Kidney epithelial cell (primary cell): ENCODE data around the gene HOXC9. TPM values are rescaled to one million over a fixed set of nuclear protein-coding genes. Genes with fewer than 3 reads are reported as not detected.

Source experiments
- DNase-seq: peaks from one replicate; pipeline ENCODE4 v3.0.0-alpha.2; 2010; ENCODE audit warnings: low read depth
- H3K27me3 ChIP-seq: 2 replicates; pipeline ENCODE4 v1.6.0; 2011; ENCODE audit warnings: low read length; ENCODE audit not compliant: control insufficient read depth, insufficient read depth
- H3K36me3 ChIP-seq: 2 replicates; pipeline ENCODE4 v1.5.1; 2011; ENCODE audit warnings: low read length; ENCODE audit not compliant: control insufficient read depth, insufficient read depth
- H3K4me3 ChIP-seq: 2 replicates; pipeline ENCODE4 v1.5.1; 2011; ENCODE audit warnings: low read depth, mild to moderate bottlenecking, control low read depth, low read length
- total RNA-seq: library from RNA; depleted of rRNA; stranded (reverse); fragments of >200 nt; gene quantifications from 2 replicates; pipeline ENCODE4 v1.2.3, GENCODE V29; 2015
- TF ChIP-seq, protein P1 (sequence below): IDR thresholded peaks from 2 replicates; pipeline ENCODE4 v1.5.1; 2011; ENCODE audit warnings: mild to moderate bottlenecking, moderate library complexity, low read length, control low read depth, inconsistent platforms; ENCODE audit not compliant: insufficient read depth, poor library complexity, severe bottlenecking

HOXC9 gene
- total RNA-seq, 1 donor from 2014 or later = 12.3 TPM

- Histone ChIP-seq H3K4me3 (no peak overlapping the region), H3K27me3 (peaks cover 99% of the 10 kb centered on the region), H3K36me3 (no peaks in the 10 kb centered on the region)
- no peak for DNase-seq
- TF ChIP-seq, protein P1, sequence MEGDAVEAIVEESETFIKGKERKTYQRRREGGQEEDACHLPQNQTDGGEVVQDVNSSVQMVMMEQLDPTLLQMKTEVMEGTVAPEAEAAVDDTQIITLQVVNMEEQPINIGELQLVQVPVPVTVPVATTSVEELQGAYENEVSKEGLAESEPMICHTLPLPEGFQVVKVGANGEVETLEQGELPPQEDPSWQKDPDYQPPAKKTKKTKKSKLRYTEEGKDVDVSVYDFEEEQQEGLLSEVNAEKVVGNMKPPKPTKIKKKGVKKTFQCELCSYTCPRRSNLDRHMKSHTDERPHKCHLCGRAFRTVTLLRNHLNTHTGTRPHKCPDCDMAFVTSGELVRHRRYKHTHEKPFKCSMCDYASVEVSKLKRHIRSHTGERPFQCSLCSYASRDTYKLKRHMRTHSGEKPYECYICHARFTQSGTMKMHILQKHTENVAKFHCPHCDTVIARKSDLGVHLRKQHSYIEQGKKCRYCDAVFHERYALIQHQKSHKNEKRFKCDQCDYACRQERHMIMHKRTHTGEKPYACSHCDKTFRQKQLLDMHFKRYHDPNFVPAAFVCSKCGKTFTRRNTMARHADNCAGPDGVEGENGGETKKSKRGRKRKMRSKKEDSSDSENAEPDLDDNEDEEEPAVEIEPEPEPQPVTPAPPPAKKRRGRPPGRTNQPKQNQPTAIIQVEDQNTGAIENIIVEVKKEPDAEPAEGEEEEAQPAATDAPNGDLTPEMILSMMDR = no peak
These were observed 46.9 kb upstream of the HOXC9 start for GRCh38 chr12:53952871-53953734.

- H3K4me3 ChIP-seq = no peak overlapping the region
- TF ChIP-seq, protein P1 = no peak
- H3K27me3 ChIP-seq = peaks cover 99% of the 10 kb centered on the region
- H3K36me3 ChIP-seq = no peaks in the 10 kb centered on the region
- no peak for DNase-seq
These were observed 45.9 kb upstream of the HOXC9 start for GRCh38 chr12:53953831-53954693.

DNA sequence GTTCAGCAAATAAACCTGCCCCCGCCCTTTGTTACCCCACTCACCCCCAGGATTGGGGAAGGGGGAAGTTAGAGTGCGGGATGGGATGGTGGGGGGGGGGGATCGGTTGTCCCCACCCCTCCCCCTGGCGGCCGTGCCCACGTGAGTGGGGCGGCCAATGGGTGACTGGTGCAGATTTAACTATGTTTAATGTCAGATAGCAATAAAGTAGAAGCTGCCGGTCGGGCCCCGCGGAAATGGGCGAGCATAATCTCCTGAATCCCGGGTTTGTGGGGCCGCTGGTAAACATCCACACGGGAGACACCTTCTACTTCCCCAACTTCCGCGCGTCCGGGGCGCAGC, 45.3 kb upstream of the HOXC9 start, which contains the start of gene HOXC12:
HOXC12 (plus strand) TSS at position 210 of the 342 bp plus-strand sequence; CDS start at position 237, 27 bp downstream.
- TF ChIP-seq, protein P1 = no peak
- peaks cover 99% of the 10 kb centered on the region for H3K27me3 ChIP-seq
- no peak within 1 kb of the TSS for H3K4me3 ChIP-seq
- no peaks in the 10 kb centered on the region for H3K36me3 ChIP-seq
- no peak for DNase-seq

DNA sequence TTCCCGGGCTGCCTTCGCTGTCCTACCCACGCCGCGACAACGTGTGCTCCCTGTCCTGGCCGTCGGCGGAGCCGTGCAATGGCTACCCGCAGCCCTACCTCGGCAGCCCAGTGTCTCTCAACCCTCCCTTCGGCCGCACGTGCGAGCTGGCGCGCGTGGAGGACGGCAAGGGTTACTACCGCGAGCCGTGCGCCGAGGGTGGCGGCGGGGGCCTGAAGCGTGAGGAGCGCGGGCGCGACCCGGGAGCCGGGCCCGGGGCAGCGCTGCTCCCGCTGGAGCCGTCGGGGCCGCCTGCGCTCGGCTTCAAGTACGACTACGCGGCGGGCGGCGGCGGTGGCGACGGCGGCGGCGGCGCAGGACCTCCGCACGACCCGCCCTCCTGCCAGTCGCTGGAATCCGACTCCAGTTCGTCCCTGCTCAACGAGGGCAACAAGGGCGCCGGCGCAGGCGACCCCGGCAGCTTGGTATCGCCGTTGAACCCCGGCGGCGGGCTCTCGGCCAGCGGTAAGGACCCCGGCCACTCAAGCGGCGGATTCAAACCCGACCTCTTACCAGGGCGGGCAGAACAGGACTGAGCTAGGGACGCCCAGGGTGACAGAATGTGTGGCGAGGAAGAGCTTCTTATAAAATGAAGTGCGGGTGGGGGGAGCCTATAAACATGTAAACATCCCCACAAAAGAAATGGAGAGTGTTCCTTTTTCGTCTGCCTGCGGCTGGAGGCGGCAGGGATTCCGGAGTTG, 44.8 kb upstream of the HOXC9 start:
- Histone ChIP-seq H3K27me3 (peaks cover 99% of the 10 kb centered on the region), H3K4me3 (no peak overlapping the region), H3K36me3 (no peaks in the 10 kb centered on the region)
- TF ChIP-seq, protein P1 = no peak
- DNase-seq = no peak

GRCh38 chr12:53955776-53956250, 44.1 kb upstream of the HOXC9 start:
- no peak for DNase-seq
- Histone ChIP-seq H3K36me3 (no peaks in the 10 kb centered on the region), H3K4me3 (no peak overlapping the region), H3K27me3 (peaks cover 99% of the 10 kb centered on the region)
- TF ChIP-seq, protein P1 = no peak
